Measurements from ENCODE around the gene SLC26A11. TPM values are rescaled to one million over a fixed set of nuclear protein-coding genes. Genes with fewer than 3 reads are reported as not detected.
"Not testable (repeated sequence)": the region's sequence is repeated elsewhere in the genome, so short reads cannot be mapped to it uniquely, and the experiment has no call there.

SLC26A11 gene
- total RNA-seq, 1 donor: 12.2 TPM

GRCh38 chr17:80292521-80292971, 72.3 kb downstream of the SLC26A11 start:
- no peak for DNase-seq (ENCODE audit: low read depth)
- H3K4me3 ChIP-seq (ENCODE audit: low read depth, low read length): no peak overlapping the region
- TF ChIP-seq CTCF (IDR thresholded peaks at IDR 0.05; ENCODE audit: insufficient read depth, low read length): no peak

GRCh38 chr17:80294210-80294609, 74.0 kb downstream of the SLC26A11 start:
- no peak for DNase-seq (ENCODE audit: low read depth)
- TF ChIP-seq CTCF (IDR thresholded peaks at IDR 0.05; ENCODE audit: insufficient read depth, low read length): no peak
- no peak overlapping the region for H3K4me3 ChIP-seq (ENCODE audit: low read depth, low read length)

GRCh38 chr17:80294653-80295052, 74.4 kb downstream of the SLC26A11 start:
- no peak for TF ChIP-seq CTCF (IDR thresholded peaks at IDR 0.05; ENCODE audit: insufficient read depth, low read length)
- no peak for DNase-seq (ENCODE audit: low read depth)
- H3K4me3 ChIP-seq (ENCODE audit: low read depth, low read length): no peak overlapping the region

- DNase-seq (ENCODE audit: low read depth): no peak
- no peak for TF ChIP-seq CTCF (IDR thresholded peaks at IDR 0.05; ENCODE audit: insufficient read depth, low read length)
- no peak overlapping the region for H3K4me3 ChIP-seq (ENCODE audit: low read depth, low read length)
These were observed 74.9 kb downstream of the SLC26A11 start for GRCh38 chr17:80295146-80295545.

- no peak for TF ChIP-seq CTCF (IDR thresholded peaks at IDR 0.05; ENCODE audit: insufficient read depth, low read length)
- H3K4me3 ChIP-seq (ENCODE audit: low read depth, low read length): no peak overlapping the region
- DNase-seq (ENCODE audit: low read depth): no peak
These were observed 75.3 kb downstream of the SLC26A11 start for GRCh38 chr17:80295559-80295958.

- H3K4me3 ChIP-seq (ENCODE audit: low read depth, low read length): no peak overlapping the region
- TF ChIP-seq CTCF (IDR thresholded peaks at IDR 0.05; ENCODE audit: insufficient read depth, low read length): no peak
- no peak for DNase-seq (ENCODE audit: low read depth)
These were observed 76.0 kb downstream of the SLC26A11 start for GRCh38 chr17:80296221-80296620.

GRCh38 chr17:80297996-80298560, 77.9 kb downstream of the SLC26A11 start:
- TF ChIP-seq CTCF (IDR thresholded peaks at IDR 0.05; ENCODE audit: insufficient read depth, low read length): no peak
- no peak overlapping the region for H3K4me3 ChIP-seq (ENCODE audit: low read depth, low read length)
- DNase-seq (ENCODE audit: low read depth): no peak

GRCh38 chr17:80299350-80300100, 79.3 kb downstream of the SLC26A11 start:
- not testable (repeated sequence) for DNase-seq (ENCODE audit: low read depth)

GRCh38 chr17:80300756-80301155, 80.5 kb downstream of the SLC26A11 start:
- DNase-seq (ENCODE audit: low read depth): not testable (repeated sequence)

More at GRCh38 chr17:80299350-80300100, 79.3 kb downstream of the SLC26A11 start:
- not testable (repeated sequence) for H3K4me3 ChIP-seq (ENCODE audit: low read depth, low read length)

More at GRCh38 chr17:80300756-80301155, 80.5 kb downstream of the SLC26A11 start:
- not testable (repeated sequence) for H3K4me3 ChIP-seq (ENCODE audit: low read depth, low read length)
